ENCODE results near the gene LCLAT1.
"Not testable (repeated sequence)": the region's sequence is repeated elsewhere in the genome, so short reads cannot be mapped to it uniquely, and the experiment has no call there.

The LCLAT1 gene

DNA sequence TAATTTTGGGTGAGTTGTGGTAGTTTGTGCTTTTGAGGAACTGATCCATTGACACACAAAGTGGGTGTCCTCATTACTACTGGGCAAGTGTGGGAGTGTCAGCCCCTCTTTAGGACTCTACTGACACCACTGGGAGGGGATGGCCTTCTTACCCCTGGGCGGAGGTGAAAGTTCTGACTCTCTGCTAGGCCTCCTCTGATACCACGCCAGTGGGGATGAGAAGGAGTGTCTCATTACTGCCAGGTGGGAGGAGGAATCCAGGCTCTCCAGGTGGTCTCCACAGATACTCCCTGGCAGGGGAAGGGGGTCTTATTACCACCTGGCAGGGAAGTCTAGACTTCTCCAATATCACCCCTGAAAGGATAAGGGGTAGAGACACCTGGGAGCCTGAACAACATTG lies 9.1 kb downstream of the LCLAT1 start:
- DNase-seq, result no peak

DNA sequence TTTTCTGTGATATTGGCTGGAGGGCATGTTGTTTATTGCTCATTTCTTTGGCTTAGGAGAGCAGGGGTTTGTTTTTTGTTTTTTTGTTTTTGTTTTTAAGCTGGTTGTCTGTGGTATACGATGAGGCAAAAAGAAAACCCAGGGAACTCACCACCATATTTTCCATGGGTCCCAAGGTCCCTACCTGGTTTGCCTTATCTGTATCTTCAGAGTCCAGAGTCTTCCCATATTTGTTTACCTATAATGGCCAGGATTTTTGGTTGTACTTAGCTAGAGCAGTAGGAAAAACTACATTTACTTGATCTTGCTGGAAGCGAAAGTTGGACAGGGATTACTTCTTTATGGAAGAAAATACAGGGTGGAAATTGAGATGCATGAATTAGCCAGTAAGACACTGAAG lies 9.5 kb downstream of the LCLAT1 start:
- no peak for DNase-seq

DNA sequence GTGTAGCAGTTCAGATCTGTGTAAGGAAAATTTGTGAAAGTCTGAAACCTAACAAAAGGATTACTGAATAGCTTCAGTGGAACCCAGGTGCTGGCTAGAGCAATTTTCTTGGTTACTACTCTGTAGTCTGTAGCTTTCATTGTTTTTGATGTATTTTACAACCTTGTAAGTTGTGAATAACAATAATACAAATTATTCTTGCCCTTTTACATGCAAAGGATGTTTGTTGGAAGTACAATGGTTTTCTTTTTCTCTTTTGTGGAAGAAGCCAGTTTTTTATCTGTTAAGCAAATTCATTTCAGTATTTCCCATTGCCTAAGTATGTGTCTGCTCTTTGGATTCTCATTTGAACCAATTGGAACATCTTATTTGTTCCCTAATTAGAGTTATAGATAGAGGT lies 10.2 kb downstream of the LCLAT1 start:
- no peak for DNase-seq

DNA sequence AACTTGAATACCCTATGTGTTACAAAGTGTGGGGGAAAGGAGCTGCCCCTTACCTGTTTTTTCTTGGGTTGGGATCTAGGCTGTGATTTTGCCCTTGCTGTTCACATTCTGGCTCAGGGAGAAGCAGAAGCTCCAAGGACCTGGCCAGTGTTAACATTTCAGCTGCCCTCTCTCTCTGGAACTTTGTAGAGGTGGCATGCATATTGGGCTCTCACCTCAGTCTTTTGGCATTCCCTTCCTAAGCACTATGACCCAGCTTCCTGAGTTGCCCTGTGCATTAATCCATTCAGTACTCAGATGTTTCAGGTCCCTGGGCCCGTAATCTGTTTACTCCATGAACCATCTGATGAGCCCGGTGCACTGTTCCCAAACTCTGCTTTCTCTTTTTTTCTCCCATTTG lies 12.1 kb downstream of the LCLAT1 start:
- DNase-seq, result no peak

DNA sequence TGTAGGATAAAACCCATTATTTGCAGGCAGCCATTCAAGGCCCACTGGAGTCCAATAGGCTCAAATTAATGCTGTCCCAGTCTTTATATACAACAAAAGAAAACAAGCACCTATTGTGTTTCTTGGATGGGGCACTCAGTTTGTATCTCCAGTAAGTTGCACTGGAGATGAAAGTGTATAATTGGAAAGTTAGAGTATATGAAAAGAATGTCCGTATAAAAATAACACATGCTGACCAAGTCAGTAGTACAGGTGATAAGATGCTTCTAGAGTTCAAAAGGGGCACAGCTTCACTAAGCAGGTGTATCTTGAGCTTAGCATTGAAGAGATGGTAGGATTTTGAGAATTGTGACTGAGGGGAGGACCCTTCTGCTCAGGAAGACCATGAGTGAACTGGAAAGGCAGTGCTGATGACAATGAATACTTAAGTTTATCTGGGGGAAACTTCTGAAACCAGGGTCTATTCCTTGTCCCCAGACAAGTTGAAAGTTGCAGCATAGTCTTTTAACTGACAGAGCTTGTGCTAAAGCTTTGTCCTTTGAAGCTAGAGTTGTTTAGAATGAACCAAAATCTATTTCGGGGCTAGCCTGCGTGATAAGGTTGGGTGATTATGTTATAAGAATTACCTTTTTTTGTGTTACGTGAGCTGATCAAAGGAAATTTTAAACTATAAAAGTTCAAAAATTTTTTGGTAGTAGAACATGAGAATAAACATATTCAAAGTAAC lies 15.2 kb downstream of the LCLAT1 start:
- DNase-seq, result no peak

DNA sequence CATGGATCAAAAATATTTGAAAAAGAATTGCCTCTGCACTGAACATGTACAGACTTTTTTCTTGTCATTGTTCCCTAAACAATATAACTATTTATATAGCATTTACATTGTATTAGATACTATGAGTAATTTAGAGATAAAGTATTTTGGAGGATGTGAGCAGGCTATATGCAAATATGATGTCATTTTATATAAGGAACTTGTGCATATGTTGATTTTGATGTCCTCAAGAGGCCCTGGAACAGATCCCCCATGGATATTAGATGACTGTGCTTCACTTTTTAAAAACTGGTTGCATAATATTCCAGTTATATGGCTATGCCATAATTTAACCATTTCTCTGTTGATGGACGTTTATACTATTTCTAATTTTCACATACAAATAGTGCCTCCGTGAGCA lies 16.5 kb downstream of the LCLAT1 start:
- no peak for DNase-seq

DNA sequence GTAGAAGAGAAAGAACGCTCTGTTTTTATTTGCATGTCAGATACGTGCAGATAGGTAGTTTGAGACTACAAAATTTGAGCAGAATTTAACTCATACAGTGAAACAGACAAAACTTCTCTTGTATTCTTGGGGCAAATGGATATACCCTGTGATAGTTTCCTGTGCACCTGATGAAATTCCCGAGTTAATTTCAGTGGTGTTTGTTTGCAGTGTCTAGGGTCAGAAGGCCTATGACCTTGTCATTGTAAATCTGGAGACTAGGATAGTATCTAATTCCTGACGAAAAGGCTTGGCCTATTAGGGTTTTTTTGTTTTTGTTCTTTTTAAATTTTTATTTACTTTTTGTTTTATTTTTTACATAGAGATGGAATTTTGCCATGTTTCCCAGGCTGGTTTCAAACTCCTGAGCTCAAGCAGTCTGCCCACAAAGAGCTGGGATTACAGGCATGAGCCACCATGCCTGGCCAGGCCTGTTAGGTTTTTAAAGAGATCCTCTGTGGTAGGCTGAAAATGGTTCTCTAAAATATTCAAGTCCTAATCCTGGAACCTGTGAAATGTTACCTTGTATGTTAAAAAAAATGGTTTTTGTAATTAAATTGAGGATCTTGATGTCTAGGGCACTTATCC lies 17.6 kb downstream of the LCLAT1 start:
- no peak for DNase-seq

DNA sequence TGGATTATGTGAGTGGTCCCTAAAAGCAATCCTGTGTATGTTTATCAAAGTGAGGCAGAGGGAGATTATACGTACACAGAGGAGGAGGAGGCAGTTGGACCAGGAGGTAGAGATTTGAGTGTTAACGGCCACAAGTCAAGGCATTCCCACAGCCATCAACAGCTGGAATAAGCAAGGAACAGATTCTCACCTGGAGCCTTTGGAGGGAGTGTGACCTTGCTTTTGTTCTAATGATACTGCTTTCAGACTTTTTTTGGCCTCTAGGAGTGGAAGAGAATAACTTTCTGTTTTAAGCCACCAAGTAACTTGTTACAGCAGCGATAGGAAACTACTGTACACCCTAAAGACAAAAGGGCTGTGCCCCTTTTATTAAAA lies 18.1 kb downstream of the LCLAT1 start:
- no peak for DNase-seq

DNA sequence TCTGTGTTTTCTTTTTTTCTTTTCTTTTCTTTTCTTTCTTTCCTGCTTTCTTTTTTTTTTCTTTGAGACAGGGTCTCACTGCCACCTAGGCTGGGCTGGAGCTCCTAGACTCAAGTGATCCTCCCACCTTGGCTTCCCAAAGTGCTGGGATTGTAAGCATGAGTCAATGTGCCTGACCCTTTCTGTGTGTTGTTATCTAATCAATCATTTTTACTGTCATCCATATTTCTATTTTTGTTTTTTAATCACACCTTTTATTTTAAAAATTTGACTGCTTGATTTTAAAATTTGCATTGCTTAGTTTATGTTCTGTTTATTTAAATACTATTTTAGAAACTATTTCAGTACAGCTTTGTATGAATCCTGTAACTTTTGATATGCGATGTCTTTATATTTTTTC lies 19.2 kb downstream of the LCLAT1 start:
- DNase-seq, result no peak

DNA sequence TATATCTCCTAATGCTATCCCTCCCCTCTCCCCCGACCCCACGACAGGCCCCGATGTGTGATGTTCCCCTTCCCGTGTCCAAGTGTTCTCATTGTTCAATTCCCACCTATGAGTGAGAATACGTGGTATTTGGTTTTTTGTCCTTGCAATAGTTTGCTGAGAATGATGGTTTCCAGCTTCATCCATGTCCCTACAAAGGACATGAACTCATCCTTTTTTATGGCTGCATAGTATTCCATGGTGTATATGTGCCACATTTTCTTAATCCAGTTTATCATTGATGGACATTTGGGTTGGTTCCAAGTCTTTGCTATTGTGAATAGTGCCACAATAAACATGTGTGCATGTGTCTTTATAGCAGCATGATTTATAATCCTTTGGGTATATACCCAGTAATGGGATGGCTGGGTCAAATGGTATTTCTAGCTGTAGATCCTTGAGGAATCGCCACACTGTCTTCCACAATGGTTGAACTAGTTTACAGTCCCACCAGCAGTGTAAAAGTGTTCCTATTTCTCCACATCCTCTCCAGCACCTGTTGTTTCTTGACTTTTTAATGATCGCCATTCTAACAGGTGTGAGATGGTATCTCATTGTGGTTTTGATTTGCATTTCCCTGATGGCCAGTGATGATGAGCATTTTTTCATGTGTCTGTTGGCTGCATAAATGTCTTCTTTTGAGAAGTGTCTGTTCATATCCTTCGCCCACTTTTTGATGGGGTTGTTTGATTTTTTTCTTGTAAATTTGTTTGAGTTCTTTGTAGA lies 20.2 kb downstream of the LCLAT1 start:
- DNase-seq, result not testable (repeated sequence)

DNA sequence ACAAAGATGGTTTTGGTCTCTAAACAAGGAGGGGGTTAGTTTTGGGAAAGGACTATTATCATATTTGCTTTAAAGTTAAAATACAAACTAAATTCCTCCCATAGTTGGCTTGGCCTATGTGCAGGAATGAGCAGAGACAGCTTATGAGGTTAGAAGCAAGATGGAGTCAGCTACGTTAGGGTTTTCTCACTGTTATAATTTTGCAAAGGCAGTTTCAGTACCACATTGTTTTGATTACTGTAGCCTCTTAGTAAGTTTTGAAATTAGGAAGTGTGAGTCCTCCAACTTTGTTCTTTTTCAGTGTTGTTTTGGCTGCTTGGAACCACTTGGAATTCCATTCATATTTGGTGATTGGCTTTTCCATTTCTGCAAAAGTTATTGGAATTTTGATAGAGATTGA lies 23.4 kb downstream of the LCLAT1 start:
- no peak for DNase-seq

DNA sequence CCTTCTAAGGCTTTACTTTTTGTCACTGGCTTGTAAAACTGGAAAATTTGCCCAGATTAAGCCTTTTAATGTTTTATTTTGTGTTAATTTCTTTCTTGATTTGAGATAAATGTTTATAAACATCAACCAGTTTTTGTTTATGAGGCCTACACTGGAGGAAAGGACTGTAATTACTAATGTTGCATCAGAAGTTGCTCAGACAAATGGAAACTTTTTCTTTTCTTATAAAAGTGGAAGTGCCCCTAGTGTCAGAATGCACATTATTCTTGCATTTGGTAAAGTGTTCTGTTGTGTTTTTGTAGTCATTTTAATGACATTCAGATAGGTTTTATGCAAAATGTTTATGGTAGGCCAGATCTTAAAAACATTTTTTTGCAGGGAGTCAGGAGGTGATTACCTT lies 25.3 kb downstream of the LCLAT1 start:
- no peak for DNase-seq

DNA sequence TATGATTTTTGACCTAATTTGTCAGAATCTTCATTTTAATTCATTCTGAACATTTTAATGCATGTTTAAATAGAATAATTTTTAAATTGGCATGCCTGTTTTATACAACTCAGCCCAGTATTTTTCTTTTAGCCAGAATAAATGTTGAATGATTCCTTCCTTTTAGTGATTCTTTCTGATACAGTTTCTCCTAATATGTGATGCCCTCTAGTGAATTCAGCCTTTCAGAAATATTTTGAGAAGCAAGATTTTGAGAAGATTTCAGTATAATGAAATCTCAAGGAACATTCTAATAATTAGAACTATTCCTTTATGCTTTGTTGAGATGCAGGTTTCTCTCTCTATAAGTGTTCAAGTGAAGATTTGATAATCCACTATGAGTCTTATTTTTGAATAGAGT lies 28.5 kb downstream of the LCLAT1 start:
- DNase-seq, result no peak

DNA sequence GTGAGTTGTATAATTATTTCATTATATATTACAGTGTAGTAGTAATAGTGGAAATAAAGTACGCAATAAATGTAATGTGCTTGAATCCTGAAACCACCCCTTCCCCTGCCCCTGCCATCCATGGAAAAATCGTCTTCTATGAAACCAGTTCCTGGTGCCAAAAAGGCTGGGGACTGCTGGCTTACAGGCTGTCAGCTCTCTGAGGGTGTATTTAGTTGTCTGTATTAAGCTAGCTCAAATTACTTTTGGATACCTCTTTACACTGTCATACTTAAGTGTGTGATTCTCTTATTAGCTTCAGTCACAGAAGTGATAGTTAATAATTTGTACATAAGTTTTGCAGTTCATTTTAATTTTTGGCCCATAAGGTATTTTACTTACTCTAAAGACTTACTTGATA lies 29.6 kb downstream of the LCLAT1 start:
- no peak for DNase-seq

DNA sequence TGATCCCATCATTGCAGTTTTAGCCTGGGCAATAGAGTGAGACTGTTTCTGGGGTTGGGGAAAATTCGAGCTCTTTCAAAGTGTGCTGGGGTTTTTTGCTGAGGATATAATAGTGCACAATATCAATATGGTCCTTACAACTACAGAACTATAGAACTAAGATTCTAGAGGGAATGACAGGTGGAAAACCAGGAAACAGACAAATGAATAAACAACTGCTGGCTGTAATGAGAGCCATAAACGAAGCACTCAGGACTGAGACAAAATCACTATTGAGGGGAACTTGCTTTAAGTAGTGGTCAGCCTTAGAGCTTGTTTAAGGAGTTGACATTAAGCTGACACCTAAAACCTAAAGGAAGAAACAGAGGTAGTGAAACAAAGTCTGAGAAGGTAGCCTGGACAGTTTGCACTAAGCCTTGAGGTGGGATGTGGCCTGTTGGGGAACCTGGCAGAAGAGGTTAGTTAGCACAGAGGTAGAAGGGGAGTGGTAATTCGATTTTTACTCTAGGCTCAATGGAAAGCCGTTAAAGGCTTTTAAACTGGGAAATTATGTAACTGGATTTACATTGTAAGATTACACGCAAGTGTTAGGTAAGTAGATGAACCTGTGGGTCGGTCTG lies 33.8 kb downstream of the LCLAT1 start:
- DNase-seq, result no peak

DNA sequence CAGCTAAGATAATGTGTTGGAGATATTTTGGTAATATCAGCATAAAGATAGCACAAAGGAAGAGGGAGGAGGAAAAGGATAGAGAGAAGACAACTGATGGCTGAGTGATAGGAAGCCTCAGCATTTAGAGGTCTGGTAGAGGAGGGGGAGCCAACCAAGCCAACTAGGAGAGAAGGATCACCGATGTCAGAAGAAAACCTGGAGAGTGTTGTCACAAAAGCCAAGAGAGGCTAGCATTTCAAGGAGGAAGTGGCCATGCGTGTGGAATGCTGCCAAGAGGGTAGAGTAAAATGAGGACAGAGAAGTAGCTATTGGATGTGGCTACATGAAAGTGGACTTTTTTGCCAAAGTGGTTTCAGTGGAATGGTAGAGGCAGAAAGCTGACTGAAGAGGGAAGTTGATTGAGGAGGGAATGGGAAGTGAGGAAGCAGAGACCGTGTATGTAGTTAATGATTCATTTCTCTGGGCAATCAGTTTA lies 34.3 kb downstream of the LCLAT1 start:
- no peak for DNase-seq

DNA sequence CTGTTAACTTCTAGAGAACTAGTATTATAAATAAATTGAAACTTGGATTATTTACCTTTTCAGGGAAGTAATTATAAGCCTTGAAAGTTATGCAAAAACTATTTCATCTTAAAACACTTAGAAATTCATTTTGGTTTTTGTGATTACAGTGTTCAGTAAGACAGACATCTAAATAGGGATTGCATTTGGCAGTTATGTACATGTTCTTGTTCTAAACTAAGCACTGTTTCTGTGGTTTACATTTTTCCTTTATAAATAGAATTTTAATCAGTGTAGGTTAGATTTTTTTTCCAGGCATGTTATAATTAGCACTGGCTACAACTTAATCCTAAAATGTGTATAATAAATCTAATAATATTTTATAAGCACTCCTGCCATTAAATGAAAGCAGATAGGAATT lies 35.0 kb downstream of the LCLAT1 start:
- DNase-seq, result no peak

DNA sequence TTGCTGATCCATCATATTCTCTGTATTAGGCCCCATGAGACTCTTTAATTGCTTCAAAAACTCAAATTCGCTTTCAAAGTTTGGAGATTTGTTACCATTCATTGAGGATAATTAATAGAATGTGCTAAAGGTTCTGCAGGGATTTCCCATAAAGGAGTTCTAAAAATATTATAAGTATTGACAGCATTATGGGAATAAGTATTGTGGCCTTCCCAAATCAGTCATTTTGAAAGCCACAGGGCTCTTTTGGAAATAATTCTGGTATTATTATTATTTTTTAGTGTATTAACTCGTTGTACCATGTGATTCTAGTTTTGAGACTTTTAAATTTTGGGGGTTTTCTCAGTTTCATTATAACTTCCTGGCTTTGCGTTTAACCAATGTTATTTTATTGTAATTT lies 37.1 kb downstream of the LCLAT1 start:
- DNase-seq, result no peak

DNA sequence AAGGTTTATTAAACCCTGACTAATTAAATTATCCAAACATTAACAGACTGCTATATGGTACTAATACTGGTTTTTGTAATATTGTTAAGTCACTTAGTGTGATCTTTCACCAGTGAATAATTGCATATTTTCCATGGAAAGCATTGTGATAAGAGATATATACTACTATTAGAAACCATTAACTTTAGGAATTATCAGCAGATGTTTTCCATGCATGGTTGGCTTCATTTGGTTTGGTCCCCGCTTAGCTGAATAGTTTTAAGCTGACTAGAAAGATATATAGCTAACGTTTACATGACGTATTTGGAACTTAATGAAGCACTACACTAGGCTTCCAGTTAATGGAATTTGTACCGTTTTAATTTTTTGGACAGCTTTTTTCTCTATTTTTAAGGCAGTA lies 37.9 kb downstream of the LCLAT1 start:
- DNase-seq, result no peak

DNA sequence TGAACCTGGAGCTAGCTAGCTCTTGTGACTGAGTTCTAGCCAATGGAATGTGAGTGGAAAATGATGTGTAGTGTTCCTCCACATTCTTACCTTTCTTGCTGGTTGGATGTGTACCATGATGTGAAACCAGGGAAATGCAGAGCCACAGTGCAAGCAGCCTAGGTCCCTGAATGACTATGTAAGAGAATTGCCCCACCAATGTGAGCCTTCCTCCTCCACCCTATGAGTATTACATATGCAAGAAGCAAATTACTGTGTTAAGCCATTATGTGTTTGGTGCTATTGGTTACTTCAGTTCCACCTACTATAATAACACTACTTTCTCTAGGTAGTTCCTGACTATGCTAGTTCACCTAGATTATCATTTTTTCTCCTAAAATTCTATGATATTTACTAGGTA lies 39.6 kb downstream of the LCLAT1 start:
- no peak for DNase-seq

DNA sequence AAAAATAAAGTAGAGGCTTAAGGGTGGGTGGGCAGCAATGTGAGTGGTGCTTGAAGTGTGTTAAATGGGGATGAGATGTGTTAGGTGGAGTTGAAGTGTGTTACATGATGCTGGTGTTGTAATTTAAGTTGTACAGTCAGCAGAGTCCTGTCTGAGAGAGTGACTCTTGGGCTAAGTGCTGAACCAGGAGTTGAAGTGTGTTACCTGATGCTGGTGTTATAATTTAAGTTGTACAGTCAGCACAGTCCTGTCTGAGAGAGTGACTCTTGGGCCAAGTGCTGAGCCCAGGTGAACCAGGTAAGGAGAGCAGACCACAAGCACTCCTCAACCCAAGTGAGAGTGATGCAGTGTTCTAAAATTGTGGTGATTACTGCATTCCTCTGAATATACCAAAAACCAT lies 40.6 kb downstream of the LCLAT1 start:
- no peak for DNase-seq

DNA sequence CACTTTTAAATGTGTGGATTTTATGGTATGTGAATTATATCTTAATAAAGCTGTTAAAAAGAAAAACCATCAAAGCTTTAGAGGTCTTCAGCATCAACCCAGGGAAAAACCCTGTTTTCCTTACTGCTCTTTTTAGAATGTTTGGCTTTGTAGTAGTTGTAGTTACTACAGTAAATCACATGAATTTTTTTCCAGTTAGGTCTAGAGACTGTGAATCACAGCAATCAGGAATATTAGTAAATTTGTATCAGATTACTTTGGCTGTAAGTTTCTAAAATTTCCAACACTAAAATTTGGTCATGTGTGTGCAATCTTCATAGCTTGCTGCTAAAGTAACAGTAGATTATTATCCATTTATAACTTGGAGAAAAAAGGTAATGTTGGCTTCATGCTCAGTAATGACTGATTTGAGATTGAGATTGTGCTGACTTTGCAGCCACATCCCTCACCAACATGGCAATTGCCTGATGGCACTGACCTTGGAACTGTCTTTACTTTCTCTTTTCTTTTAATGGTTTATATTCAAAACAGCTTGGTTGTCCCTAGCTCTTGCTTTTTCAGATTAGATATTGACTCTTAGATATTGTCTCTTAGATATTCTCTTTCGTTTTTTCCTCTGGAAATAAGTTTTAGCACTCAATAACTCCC lies 41.1 kb downstream of the LCLAT1 start:
- DNase-seq, result no peak

DNA sequence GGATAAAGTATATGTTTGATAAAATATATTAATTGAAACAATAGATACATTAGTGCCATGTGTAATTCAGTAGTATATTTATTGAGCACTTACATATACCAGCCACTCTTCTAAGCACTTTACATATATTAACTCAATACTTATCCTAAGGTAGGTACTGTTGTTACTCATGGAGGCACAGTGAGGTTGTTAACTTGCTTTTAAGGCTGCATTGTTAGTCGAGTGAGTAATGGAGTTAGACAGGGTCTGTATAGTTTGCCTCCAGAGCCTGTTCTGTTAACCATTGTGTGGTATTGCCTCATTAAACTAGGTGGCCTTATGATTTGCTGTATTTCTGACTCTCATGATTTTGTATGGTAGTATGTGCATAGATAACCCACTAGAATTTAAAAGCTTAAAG lies 44.2 kb downstream of the LCLAT1 start:
- DNase-seq, result no peak

Measured in activated gamma-delta T cell treated with Interleukin-2 at 50 U/mL for 16 hours (primary cell).